ENCODE results near the gene ATOH7.
"Not testable (repeated sequence)": the region's sequence is repeated elsewhere in the genome, so short reads cannot be mapped to it uniquely, and the experiment has no call there.

The ATOH7 gene

GRCh38 chr10:68237173-68237572 is 5.3 kb upstream of the ATOH7 start:
- no peak for FAIRE-seq
- no peak for DNase-seq (ENCODE audit: low spot score)

GRCh38 chr10:68235581-68235980 is 3.7 kb upstream of the ATOH7 start:
- FAIRE-seq (no peak), DNase-seq (ENCODE audit: low spot score) (no peak)

GRCh38 chr10:68235111-68235510 is 3.2 kb upstream of the ATOH7 start:
- DNase-seq (ENCODE audit: low spot score): no peak
- FAIRE-seq: no peak

GRCh38 chr10:68233046-68233445 is 1.1 kb upstream of the ATOH7 start:
- FAIRE-seq: no peak
- no peak for DNase-seq (ENCODE audit: low spot score)

GRCh38 chr10:68231106-68231816 is 652 bp downstream of the ATOH7 start:
- FAIRE-seq (peak; percentile 98), DNase-seq (ENCODE audit: low spot score) (peak; percentile 99)

GRCh38 chr10:68230268-68230667 is 1.6 kb downstream of the ATOH7 start:
- no peak for FAIRE-seq
- no peak for DNase-seq (ENCODE audit: low spot score)

GRCh38 chr10:68224810-68225209 is 7.1 kb downstream of the ATOH7 start:
- no peak for FAIRE-seq

GRCh38 chr10:68223535-68224165 is 8.3 kb downstream of the ATOH7 start:
- FAIRE-seq (no peak), DNase-seq (ENCODE audit: low spot score) (no peak)

More at GRCh38 chr10:68224810-68225209, 7.1 kb downstream of the ATOH7 start:
- no peak for DNase-seq (ENCODE audit: low spot score)

- FAIRE-seq: no peak
- no peak for DNase-seq (ENCODE audit: low spot score)
Observed at GRCh38 chr10:68222391-68222790, 9.5 kb downstream of the ATOH7 start.

- DNase-seq (ENCODE audit: low spot score) (no peak), FAIRE-seq (no peak)
Observed at GRCh38 chr10:68221196-68221595, 10.7 kb downstream of the ATOH7 start.

GRCh38 chr10:68218786-68219185 is 13.1 kb downstream of the ATOH7 start:
- no peak for FAIRE-seq
- no peak for DNase-seq (ENCODE audit: low spot score)

GRCh38 chr10:68212721-68213352 is 19.1 kb downstream of the ATOH7 start:
- FAIRE-seq (no peak), DNase-seq (ENCODE audit: low spot score) (peak; percentile 42)

GRCh38 chr10:68211669-68212068 is 20.2 kb downstream of the ATOH7 start:
- DNase-seq (ENCODE audit: low spot score) (no peak), FAIRE-seq (no peak)

GRCh38 chr10:68208424-68209042 is 23.4 kb downstream of the ATOH7 start:
- FAIRE-seq: no peak
- DNase-seq (ENCODE audit: low spot score): peak; percentile 84

GRCh38 chr10:68202960-68203353 is 29.0 kb downstream of the ATOH7 start:
- FAIRE-seq (no peak), DNase-seq (ENCODE audit: low spot score) (peak; percentile 64)

- FAIRE-seq: no peak
- DNase-seq (ENCODE audit: low spot score): no peak
Observed at GRCh38 chr10:68196701-68197100, 35.2 kb downstream of the ATOH7 start.

GRCh38 chr10:68195776-68196175 is 36.1 kb downstream of the ATOH7 start:
- DNase-seq (ENCODE audit: low spot score); FAIRE-seq: not testable (repeated sequence)

- FAIRE-seq (peak; percentile 69), DNase-seq (ENCODE audit: low spot score) (no peak)
Observed at GRCh38 chr10:68194290-68194689, 37.6 kb downstream of the ATOH7 start.

GRCh38 chr10:68192113-68192512 is 39.8 kb downstream of the ATOH7 start:
- DNase-seq (ENCODE audit: low spot score) (no peak), FAIRE-seq (no peak)

GRCh38 chr10:68188835-68189234 is 43.1 kb downstream of the ATOH7 start:
- no peak for FAIRE-seq
- no peak for DNase-seq (ENCODE audit: low spot score)

- DNase-seq (ENCODE audit: low spot score) (no peak), FAIRE-seq (no peak)
Observed at GRCh38 chr10:68185085-68185484, 46.8 kb downstream of the ATOH7 start.

- FAIRE-seq (no peak), DNase-seq (ENCODE audit: low spot score) (no peak)
Observed at GRCh38 chr10:68184546-68184945, 47.4 kb downstream of the ATOH7 start.

Data from urothelium cell line (cell line).